ENCODE measurements around the gene EDC4. TPM values are rescaled to one million over a fixed set of nuclear protein-coding genes. Genes with fewer than 3 reads are reported as not detected.
"Not testable (repeated sequence)": the region's sequence is repeated elsewhere in the genome, so short reads cannot be mapped to it uniquely, and the experiment has no call there.

The EDC4 gene
- total RNA-seq, 2 donors from 2014 or later = 99.0 to 105 TPM

DNA sequence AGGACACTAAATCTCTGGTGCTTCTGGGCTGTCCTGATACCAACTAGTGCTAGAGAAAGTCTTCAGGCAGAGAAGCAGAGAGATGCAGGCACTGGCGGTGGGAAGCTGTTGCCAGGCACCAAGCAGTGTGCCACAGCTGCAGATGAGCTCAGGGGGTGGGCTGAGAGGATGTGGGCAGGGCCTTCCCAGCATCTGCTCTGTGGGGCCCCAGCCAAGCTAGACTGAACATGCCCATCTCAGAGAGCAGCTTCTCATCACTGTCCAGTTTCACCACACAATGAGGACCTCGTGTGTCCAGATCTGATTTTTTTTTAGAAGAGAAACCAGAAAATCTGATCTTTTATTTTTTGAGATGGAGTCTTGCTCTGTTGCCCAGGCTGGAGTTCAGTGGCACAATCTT, 37.3 kb downstream of the EDC4 start:
- DNase-seq (no peak), ATAC-seq (peak; percentile 45)
- peak overlapping the region; percentile 14 for H3K27ac Mint-ChIP-seq
- no peak overlapping the region for H3K4me3 Mint-ChIP-seq
- peaks cover 2% of the 10 kb centered on the region for H3K36me3 Mint-ChIP-seq (ENCODE audit: low read depth)
- H3K9me3 ChIP-seq (ENCODE audit: control insufficient read depth, low read length, poor library complexity, severe bottlenecking) = no peaks in the 10 kb centered on the region
- H3K4me1 Mint-ChIP-seq = peaks cover 18% of the 10 kb centered on the region
- H3K27me3 Mint-ChIP-seq = no peaks in the 10 kb centered on the region

DNA sequence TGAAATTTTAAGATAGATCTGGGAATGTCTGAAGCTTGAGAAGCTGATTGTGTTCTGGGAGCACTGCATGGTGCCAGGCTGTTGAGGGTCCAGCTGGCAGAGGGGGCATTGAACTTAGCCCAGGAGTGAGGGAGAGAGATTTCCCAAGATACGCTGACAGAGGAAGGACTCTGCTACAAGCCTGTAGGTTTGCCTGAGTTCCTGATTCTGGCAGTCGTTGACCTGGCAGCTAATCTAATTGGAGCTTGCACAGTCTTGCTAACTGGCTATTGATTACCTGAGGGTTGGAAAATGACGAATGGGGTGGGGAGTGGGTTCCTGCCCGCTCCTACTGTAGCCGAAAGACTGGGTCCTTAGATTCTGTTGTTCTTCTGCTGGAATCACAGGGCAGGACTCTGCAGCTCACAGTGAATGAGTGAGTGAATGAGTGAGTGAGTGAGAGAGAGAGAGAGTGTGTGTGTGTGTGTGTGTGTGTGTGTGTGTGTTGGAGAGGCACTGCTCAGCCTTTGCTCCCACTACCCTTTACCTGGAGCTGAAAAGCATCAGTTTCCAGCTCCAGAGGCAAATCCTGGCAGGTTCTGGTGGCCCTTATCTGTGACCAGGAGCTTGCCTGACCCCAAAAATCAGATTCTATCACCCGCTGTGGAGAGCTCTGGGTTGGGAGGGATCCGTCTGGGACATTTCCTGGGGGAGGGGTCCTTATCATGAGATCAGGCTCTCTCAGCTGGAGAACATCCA, 42.1 kb downstream of the EDC4 start:
- no peak overlapping the region for H3K27ac Mint-ChIP-seq
- H3K4me3 Mint-ChIP-seq = no peak overlapping the region
- ATAC-seq (no peak), DNase-seq (no peak)
- H3K4me1 Mint-ChIP-seq = peaks cover 29% of the 10 kb centered on the region
- H3K27me3 Mint-ChIP-seq = no peaks in the 10 kb centered on the region
- peaks cover 2% of the 10 kb centered on the region for H3K36me3 Mint-ChIP-seq (ENCODE audit: low read depth)
- no peaks in the 10 kb centered on the region for H3K9me3 ChIP-seq (ENCODE audit: control insufficient read depth, low read length, poor library complexity, severe bottlenecking)

DNA sequence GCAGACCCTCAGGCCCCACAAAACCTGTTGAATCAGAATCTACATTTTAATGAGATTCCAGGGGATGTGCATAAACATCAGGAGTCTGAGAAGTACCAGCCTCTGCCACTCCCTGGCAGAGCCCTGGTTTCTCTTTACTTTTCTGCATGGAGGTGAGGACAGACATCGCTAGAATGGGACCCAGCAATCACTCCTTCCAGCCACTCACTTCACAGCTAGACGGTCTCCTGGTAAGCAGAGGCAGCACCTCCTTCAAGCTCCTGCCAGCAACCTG, 42.6 kb downstream of the EDC4 start:
- not testable (repeated sequence) for H3K36me3 Mint-ChIP-seq (ENCODE audit: low read depth); H3K27ac Mint-ChIP-seq; H3K9me3 ChIP-seq (ENCODE audit: control insufficient read depth, low read length, poor library complexity, severe bottlenecking); H3K4me3 Mint-ChIP-seq; H3K27me3 Mint-ChIP-seq; ATAC-seq; DNase-seq
- H3K4me1 Mint-ChIP-seq = peaks cover 27% of the 10 kb centered on the region

DNA sequence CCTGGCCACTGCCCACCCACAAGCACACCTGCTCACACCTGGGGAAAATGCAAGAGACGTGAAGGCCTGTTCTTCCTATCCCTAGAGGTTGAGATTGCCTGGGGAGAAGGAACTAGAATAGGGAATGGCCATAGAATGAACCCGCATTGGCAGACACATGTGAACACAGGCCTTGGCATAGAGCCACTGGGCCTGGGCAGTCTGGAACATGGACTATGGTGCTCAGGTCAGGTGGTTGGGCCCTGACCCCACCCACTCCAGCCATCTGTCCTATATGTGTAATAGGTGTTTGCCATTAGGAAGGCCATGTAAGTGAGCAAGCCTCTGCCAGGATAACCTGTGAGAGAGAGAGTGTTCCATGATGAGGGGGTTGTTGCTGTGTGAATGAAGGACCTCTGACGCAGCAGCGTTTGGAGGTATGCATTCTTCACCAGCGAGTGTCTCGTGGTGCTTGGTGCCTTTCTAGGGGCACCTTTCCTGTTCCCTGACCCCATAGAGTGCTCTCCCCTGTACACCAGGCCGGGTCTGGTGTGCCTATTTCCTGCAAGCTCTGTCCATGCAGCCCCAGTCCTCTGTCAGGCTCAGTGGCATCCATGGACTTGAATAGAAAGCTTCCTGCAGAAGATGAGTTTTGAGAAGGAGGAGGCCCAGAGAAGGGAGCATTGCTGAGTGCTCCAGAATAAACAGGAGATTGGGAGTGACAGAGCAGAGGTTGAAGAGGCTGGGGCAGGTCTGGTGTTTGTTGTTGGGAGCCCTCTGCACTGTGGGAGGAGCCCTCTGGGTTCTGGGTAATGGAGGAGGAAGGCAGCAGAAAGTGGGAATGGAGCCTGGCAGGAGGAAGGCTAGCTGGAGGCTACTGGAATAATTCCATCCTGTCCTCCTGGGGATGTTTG, 43.2 kb downstream of the EDC4 start:
- DNase-seq (no peak), ATAC-seq (no peak)
- peaks cover 28% of the 10 kb centered on the region for H3K4me1 Mint-ChIP-seq
- no peak overlapping the region for H3K4me3 Mint-ChIP-seq
- no peaks in the 10 kb centered on the region for H3K27me3 Mint-ChIP-seq
- H3K36me3 Mint-ChIP-seq (ENCODE audit: low read depth) = peaks cover 2% of the 10 kb centered on the region
- H3K27ac Mint-ChIP-seq = peak overlapping the region; percentile 41
- no peaks in the 10 kb centered on the region for H3K9me3 ChIP-seq (ENCODE audit: control insufficient read depth, low read length, poor library complexity, severe bottlenecking)

DNA sequence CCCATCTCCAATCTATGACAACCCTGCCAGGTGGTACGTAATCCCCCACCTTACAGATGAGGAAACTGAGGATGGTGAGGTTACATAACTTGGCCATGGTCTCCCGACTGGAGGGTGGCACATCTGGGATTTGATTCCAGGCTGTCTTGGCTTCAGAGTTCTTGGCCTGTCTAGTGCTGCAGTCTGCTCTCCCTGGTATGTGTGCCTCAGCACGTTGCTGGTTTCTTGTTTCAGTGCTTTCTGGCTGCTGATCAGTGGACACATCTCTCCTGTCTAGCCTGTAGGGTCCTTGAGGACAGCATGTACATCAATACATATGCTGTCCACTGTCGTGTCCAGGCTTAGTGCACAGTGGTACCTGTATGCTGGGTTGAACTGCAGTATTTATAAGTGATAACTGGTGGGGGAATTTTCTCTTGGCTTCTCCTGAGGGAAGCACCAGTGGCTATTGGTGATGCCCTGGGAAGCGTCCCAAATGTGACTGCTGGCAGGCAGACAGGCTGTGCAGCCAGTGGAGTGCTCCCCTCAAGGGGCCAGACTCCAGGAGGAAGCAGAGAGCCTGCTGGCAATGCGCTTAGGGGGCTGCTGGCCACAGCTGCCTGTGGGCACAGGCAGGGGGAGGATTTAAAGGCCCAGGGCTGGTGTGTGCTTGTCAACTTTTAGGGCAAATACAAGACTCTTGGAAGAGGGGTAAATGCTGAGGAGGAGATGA, 44.4 kb downstream of the EDC4 start:
- H3K4me3 Mint-ChIP-seq = no peak overlapping the region
- peaks cover 31% of the 10 kb centered on the region for H3K4me1 Mint-ChIP-seq
- H3K36me3 Mint-ChIP-seq (ENCODE audit: low read depth) = peaks cover 2% of the 10 kb centered on the region
- DNase-seq = no peak
- no peak for ATAC-seq
- H3K27me3 Mint-ChIP-seq = no peaks in the 10 kb centered on the region
- no peaks in the 10 kb centered on the region for H3K9me3 ChIP-seq (ENCODE audit: control insufficient read depth, low read length, poor library complexity, severe bottlenecking)
- H3K27ac Mint-ChIP-seq = peak overlapping the region; percentile 76

DNA sequence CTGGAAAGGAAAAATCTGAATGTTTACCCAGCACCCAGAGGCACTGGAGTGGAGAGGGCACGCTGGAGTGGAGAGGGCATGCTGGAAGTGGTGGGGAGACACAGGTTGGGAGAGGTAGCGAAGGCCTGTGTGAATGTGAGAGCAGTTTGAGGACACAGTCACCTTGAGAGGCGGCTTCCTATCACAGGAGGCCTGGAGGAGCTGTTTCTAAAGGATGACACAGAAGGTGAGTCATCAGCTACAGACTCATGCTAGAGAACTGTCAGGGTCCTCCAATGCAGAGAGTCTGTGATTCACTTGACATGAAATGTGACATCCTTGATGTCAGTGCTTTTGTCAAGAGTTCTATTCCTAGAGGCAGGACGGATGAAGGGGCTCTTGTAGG, 45.0 kb downstream of the EDC4 start:
- H3K4me1 Mint-ChIP-seq = peaks cover 32% of the 10 kb centered on the region
- DNase-seq (no peak), ATAC-seq (no peak)
- peak overlapping the region; percentile 76 for H3K27ac Mint-ChIP-seq
- H3K9me3 ChIP-seq (ENCODE audit: control insufficient read depth, low read length, poor library complexity, severe bottlenecking) = no peaks in the 10 kb centered on the region
- H3K36me3 Mint-ChIP-seq (ENCODE audit: low read depth) = peaks cover 2% of the 10 kb centered on the region
- H3K4me3 Mint-ChIP-seq = no peak overlapping the region
- no peaks in the 10 kb centered on the region for H3K27me3 Mint-ChIP-seq

DNA sequence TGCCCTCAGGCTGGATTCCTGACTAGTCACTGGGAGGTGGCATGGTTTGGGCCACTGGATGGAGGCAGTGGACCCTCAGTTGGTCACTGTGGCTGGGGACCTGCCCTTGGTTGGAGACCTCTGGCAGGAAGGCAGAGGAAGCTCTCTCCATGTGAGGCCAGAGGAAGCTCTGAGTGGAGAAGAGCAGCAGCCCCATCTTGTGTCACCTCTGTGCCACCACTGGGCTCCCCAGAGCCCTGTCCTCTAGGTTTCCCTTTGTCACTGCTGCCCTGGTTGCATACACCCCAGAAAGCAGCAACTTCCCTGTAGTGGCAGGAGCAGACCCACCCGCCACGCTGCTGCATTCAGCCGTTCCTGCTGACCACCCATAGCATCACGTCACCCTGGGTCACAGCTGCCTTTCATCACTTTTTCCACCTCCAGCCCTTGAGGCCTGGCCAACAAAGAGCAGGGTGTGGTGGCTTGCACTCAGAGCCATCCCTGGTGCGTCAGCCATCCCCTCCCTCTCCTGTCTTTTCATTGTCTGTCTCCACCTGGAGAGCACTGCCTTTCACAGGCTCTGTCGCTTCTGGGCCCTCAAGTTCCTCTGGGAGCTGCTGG, 46.9 kb downstream of the EDC4 start:
- H3K4me1 Mint-ChIP-seq = peaks cover 28% of the 10 kb centered on the region
- no peak overlapping the region for H3K4me3 Mint-ChIP-seq
- no peak for DNase-seq
- H3K36me3 Mint-ChIP-seq (ENCODE audit: low read depth) = peaks cover 2% of the 10 kb centered on the region
- no peak overlapping the region for H3K27ac Mint-ChIP-seq
- H3K27me3 Mint-ChIP-seq = no peaks in the 10 kb centered on the region
- no peaks in the 10 kb centered on the region for H3K9me3 ChIP-seq (ENCODE audit: control insufficient read depth, low read length, poor library complexity, severe bottlenecking)
- no peak for ATAC-seq

DNA sequence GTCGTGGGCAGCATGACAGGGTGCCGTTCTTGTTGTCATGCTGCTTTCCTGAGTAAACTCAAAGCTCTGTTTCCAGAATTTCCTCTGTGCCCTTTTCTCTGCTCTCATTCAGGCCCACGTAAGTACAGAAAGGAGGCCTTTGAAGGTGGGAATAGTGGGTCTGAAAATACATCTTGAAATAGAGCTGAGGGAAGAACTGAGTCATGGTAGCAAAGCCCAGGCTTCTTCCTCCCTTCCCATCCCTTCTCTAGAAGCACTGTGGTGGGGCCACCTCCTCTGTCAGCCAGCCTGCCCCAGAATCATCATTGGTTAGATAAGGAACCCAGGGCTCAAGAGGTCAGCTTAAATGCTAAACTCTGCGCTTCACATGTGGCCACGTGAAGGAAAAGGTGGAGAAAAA, 49.4 kb downstream of the EDC4 start:
- peaks cover 2% of the 10 kb centered on the region for H3K36me3 Mint-ChIP-seq (ENCODE audit: low read depth)
- H3K4me3 Mint-ChIP-seq = no peak overlapping the region
- DNase-seq (no peak), ATAC-seq (no peak)
- H3K9me3 ChIP-seq (ENCODE audit: control insufficient read depth, low read length, poor library complexity, severe bottlenecking) = no peaks in the 10 kb centered on the region
- peak overlapping the region; percentile 65 for H3K27ac Mint-ChIP-seq
- H3K4me1 Mint-ChIP-seq = peaks cover 21% of the 10 kb centered on the region
- H3K27me3 Mint-ChIP-seq = no peaks in the 10 kb centered on the region

DNA sequence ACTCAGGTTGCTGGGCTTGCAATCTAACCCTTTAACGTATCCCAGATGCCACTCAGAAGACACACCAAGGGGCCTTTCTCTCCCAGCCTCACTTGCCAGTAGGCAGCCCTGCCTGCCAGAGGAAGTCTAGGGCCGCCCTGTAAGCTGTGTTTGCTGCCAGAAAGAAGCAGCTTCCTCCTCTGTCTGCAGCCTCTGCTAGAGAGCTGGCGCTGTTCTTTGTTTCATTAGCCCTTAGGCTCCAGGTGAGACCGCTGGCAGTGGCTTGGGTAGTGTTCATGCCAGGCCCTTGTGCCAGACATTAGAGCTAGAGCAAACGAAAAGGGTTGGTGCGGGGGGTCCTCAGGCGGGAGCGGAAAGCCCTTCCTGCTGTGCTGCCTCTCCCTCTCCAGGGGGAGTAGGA, 49.9 kb downstream of the EDC4 start:
- DNase-seq = no peak
- Mint-ChIP-seq H3K4me1 (peaks cover 16% of the 10 kb centered on the region), H3K27ac (peak overlapping the region; percentile 65), H3K4me3 (no peak overlapping the region), H3K36me3 (ENCODE audit: low read depth) (peaks cover under 1% of the 10 kb centered on the region), H3K27me3 (no peaks in the 10 kb centered on the region)
- no peaks in the 10 kb centered on the region for H3K9me3 ChIP-seq (ENCODE audit: control insufficient read depth, low read length, poor library complexity, severe bottlenecking)
- ATAC-seq = no peak

DNA sequence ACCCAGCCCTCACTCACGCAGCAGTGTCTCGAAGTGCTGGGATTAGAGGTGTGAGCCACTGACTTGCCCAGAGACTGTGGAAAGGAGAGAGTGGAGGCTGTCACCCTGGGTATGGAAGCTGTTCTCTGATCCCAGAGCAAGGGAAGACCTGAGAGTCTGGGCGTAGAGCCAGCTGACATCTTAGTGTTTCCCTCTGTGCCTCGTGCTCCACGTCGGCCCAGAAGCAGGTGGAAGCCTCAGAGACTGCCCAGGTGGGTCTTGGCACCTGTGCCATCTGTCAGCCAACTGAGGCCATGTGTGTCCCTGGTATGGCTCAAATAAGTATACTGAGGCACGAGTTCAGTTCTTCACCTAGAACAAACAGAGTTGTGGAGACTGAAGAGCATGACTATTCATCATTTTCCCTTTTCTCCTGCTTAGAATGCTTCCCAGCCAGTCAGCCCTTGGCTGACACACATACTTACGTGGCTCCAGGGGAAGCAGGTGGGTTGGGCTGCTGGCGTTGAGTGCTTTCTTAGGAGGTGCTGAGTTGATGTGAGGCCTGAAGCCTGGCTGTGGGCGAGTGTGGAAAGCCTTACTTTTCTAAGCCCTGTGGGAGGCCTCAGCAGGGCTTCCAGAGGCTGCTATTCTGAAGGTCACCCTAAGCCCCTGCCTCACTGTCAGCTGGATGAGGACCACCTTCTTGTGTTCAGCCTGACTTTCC, 50.7 kb downstream of the EDC4 start:
- H3K27me3 Mint-ChIP-seq = no peaks in the 10 kb centered on the region
- H3K27ac Mint-ChIP-seq = no peak overlapping the region
- DNase-seq = no peak
- H3K36me3 Mint-ChIP-seq (ENCODE audit: low read depth) = no peaks in the 10 kb centered on the region
- H3K4me3 Mint-ChIP-seq = no peak overlapping the region
- H3K9me3 ChIP-seq (ENCODE audit: control insufficient read depth, low read length, poor library complexity, severe bottlenecking) = no peaks in the 10 kb centered on the region
- H3K4me1 Mint-ChIP-seq = peaks cover 23% of the 10 kb centered on the region
- ATAC-seq = no peak

DNA sequence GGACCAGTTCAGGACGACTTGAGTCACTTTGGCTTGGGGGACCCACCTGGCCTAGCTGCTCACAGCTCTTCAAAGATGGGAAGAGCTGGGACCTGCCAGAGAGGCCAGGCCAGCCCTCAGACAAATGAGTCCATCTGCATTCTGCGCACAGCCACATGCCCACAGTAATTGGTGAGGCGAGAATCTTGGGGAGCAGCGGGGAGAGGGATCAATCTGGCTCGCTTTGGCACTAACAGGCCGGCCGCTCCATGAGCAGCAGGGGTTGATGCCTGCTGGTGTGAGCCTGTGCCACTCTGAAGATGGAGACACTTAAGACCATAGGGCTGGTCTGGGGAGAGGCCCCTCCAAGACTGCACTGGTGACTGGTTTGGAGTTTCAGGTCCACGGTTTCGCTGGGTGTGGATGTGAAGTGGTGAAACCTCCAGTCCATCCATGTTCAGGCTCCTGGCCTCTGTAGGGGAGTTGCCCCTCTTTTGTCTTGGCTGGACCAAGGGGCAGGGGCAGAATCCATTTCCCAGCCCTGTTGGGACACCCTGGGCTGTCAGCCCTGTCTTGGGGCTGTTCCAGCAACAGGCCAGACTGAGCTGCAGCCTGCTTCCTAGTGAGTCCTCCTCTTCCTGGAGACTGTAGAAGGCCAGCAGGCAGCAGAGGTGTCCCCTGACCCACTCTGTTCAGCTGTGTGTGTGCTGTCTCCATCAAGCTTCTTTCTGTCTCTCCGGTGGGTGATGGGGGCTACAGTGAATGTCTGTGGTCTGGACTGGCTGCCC, 51.5 kb downstream of the EDC4 start:
- no peak for ATAC-seq

DNA sequence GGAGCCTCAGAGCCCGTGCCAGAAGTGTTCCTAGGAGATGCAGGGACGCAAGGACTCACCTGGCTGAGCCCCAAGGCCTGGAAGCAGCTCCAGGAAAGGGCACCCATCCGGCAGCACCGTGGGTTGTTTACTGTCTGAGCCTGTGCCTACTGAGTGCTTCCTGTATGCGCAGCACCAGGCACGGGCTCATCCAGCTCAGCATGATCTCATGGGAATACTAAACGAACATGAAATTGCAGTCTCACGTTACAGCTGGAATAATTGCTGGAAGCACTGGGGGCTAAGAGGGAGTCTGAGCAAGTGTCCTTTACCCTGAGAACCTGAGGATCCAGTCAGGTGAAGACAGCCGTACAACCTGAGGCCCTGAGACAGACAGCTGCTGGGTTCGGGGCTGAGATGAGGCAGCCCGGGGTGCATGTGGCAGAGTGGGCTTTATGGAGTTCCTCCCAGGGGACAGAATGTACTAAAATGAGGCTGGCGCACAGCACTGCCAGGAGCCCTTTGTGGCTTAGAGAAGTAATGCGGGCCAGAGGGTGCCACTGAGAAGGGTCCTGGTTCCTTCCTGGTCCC, 53.4 kb downstream of the EDC4 start:
- Mint-ChIP-seq H3K27ac (peak overlapping the region; percentile 29), H3K36me3 (ENCODE audit: low read depth) (no peaks in the 10 kb centered on the region), H3K4me1 (peaks cover 22% of the 10 kb centered on the region), H3K27me3 (no peaks in the 10 kb centered on the region), H3K4me3 (no peak overlapping the region)
- no peaks in the 10 kb centered on the region for H3K9me3 ChIP-seq (ENCODE audit: control insufficient read depth, low read length, poor library complexity, severe bottlenecking)
- ATAC-seq (no peak), DNase-seq (no peak)

More for the DNA sequence above, 51.5 kb downstream of the EDC4 start:
- H3K9me3 ChIP-seq (ENCODE audit: control insufficient read depth, low read length, poor library complexity, severe bottlenecking) = no peaks in the 10 kb centered on the region
- Mint-ChIP-seq H3K4me3 (no peak overlapping the region), H3K27ac (no peak overlapping the region), H3K4me1 (peaks cover 25% of the 10 kb centered on the region), H3K27me3 (no peaks in the 10 kb centered on the region), H3K36me3 (ENCODE audit: low read depth) (no peaks in the 10 kb centered on the region)
- DNase-seq = no peak
